D721Med (cell line): ENCODE results near the gene EMILIN3.

ENCODE experiments used
- DNase-seq: peaks from one replicate; pipeline ENCODE4 v3.0.0; 2011; ENCODE audit warnings: low spot score; ENCODE audit not compliant: insufficient read length
- FAIRE-seq: peaks from 2 replicates; lab custom pipeline; 2011; peaks lifted over from hg19 to GRCh38; lab: Jason Lieb, UNC
- CTCF ChIP-seq: IDR thresholded peaks from 2 replicates; pipeline ENCODE4 v1.5.1; 2012; ENCODE audit warnings: mild to moderate bottlenecking, control low read depth; ENCODE audit not compliant: insufficient read depth; ENCODE audit errors: missing control alignments

Gene EMILIN3

DNA sequence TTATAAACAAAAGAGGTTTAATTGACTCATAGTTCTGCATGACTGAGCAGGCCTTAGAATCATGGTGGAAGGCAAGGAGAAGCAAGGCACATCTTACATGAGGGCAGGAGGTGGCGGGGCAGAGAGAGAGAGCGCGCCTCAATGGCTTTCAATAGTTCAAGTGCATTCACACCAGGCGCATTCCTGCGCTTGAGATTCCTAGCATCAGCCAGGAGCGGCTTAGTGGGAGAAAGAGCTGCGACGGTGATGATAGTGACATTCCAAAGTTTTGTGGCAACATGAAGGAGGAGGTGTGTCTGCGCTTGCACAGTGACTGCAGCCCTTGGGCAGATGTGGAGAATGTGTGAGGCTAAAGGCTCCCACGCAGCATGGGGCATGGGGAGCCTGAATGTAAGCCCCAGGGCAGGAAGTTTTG is 25.0 kb upstream of the EMILIN3 start:
- DNase-seq: no peak
- no peak for TF ChIP-seq CTCF
- no peak for FAIRE-seq

DNA sequence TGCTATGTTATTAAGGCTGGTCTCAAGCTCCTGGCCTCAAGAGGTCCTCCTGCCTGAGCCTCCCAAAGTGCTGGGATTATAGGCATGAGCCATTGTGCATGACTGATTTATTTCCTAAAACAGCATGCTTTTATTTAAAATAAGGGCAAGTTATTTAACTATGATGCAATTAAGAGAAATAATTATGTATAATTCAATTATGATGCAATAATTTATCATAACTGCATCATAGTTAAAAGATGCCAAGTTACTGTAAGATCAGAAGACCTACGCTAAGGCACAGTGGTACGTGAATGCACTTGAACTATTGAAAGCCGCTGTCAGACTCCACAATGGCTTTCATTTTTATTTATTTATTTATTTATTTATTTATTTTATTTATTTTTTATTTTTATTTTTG is 24.3 kb upstream of the EMILIN3 start:
- no peak for FAIRE-seq
- no peak for TF ChIP-seq CTCF

DNA sequence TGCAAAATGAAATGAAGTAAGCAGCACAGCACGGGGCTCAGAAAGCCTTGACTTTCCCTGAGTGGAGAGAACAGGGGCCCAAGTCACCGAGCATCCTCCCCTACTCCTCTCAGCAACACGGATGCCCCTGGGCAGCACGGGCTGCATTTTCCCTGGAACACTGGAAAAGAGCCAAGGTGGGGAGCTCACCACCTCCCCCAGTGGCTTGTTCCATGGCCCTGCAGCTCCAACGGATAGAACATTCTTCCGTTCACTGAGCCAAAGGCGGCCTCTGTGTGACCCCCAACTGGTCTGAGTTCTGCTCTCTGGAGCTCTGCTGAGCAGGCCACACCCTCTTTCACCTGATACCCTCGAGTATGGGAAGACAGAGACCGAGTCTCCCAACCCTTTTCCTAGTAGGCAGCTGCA is 20.8 kb upstream of the EMILIN3 start:
- no peak for TF ChIP-seq CTCF
- no peak for FAIRE-seq
- DNase-seq: no peak

More for the DNA sequence above, 24.3 kb upstream of the EMILIN3 start:
- DNase-seq: no peak

- FAIRE-seq (no peak), DNase-seq (no peak)
- no peak for TF ChIP-seq CTCF
Measured at GRCh38 chr20:41386502-41387427, 20.1 kb upstream of the EMILIN3 start.

GRCh38 chr20:41382791-41383305 is 16.2 kb upstream of the EMILIN3 start:
- FAIRE-seq (no peak), DNase-seq (no peak)
- TF ChIP-seq CTCF: no peak

DNA sequence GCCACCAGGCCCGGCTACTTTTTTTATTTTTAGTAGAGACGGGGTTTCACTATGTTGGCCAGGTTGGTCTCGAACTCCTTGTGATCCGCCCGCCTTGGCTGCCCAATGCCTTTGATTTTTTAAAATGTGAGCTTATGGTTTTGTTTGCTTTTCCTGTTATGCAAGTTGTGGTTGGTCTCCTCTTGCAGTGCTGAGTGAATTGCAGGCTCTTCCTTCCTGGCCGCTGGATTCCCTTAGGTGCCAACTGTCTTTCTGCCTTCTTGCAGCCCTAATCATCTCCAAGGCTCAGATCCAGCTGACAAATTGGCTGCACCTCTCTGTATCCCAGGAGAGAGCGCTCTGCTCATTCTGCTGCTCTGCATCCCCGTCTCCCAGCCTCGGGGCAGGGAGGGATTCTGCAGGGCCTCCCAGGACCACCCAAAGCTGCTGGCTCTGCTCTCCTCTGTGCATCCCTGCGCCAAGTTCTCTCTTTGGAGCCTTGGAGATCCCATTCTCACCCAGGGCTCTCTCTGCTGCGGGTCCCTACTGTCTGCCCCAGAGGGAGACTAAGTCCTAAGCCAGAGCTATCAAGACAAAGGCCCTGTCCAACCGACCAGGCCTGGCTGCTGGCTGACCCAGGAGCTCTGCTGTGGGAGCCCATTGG is 14.1 kb upstream of the EMILIN3 start:
- FAIRE-seq (no peak), DNase-seq (no peak)
- no peak for TF ChIP-seq CTCF
